Smooth muscle cell (in vitro differentiated cells): ENCODE results near the gene ZBTB39. TPM values are rescaled to one million over a fixed set of nuclear protein-coding genes. Genes with fewer than 3 reads are reported as not detected.
"Not testable (repeated sequence)": the region's sequence is repeated elsewhere in the genome, so short reads cannot be mapped to it uniquely, and the experiment has no call there.

Source experiments
- DNase-seq: peaks from one replicate; lab custom pipeline; 2025; ENCODE audit not compliant: unreplicated experiment; lab: John Stamatoyannopoulos, UW
- H2AFZ ChIP-seq: fragments of 200-600 bp; sonication (generic); 2 replicates; pipeline ENCODE4 v1.6.0; 2016; ENCODE audit warnings: antibody characterized with exemption, low read depth, mild to moderate bottlenecking
- H3F3A ChIP-seq: fragments of 200-600 bp; sonication (generic); 2 replicates; pipeline ENCODE4 v1.6.0; 2017; ENCODE audit warnings: antibody characterized with exemption, low read depth
- H3K27ac ChIP-seq: fragments of 200-600 bp; sonication (generic); 2 replicates; pipeline ENCODE4 v1.5.1; 2016; ENCODE audit warnings: low read depth, mild to moderate bottlenecking
- H3K27me3 ChIP-seq: fragments of 200-600 bp; sonication (generic); 2 replicates; pipeline ENCODE4 v1.6.1; 2016; ENCODE audit warnings: low read depth, mild to moderate bottlenecking
- H3K36me3 ChIP-seq: fragments of 200-600 bp; sonication (generic); 2 replicates; pipeline ENCODE4 v1.5.1; 2016; ENCODE audit warnings: low read depth
- H3K4me1 ChIP-seq: fragments of 200-600 bp; sonication (generic); 2 replicates; pipeline ENCODE4 v1.5.1; 2016; ENCODE audit warnings: low read depth
- H3K4me2 ChIP-seq: fragments of 200-600 bp; sonication (generic); 2 replicates; pipeline ENCODE4 v1.6.0; 2016; ENCODE audit warnings: mild to moderate bottlenecking
- H3K4me3 ChIP-seq: fragments of 200-600 bp; sonication (generic); 2 replicates; pipeline ENCODE4 v1.5.1; 2016; ENCODE audit warnings: mild to moderate bottlenecking
- H3K79me2 ChIP-seq: fragments of 200-600 bp; sonication (generic); 2 replicates; pipeline ENCODE4 v1.6.0; 2016; ENCODE audit warnings: low read depth, mild to moderate bottlenecking
- H3K9ac ChIP-seq: fragments of 200-600 bp; sonication (generic); 2 replicates; pipeline ENCODE4 v1.6.0; 2016; ENCODE audit warnings: low read depth
- H3K9me3 ChIP-seq: fragments of 200-600 bp; sonication (generic); replicated peaks from 2 replicates; pipeline ENCODE4 v1.5.1; 2016; ENCODE audit warnings: low read depth
- H4K20me1 ChIP-seq: fragments of 200-600 bp; sonication (generic); 2 replicates; pipeline ENCODE4 v1.6.0; 2016; ENCODE audit warnings: low read depth
- WGBS: methylation state at CpG from one replicate; pipeline ENCODE4 v1.1.7; 2016; ENCODE audit warnings: low lambda C conversion rate; 5-methylcytosine and 5-hydroxymethylcytosine counted together
- polyA plus RNA-seq: library from polyadenylated mRNA; unstranded; fragments of >200 nt; fragmentation: Nextera tagmentation; extraction: Ambion mirVana; gene quantifications from 2 replicates; pipeline ENCODE4 v1.2.1, GENCODE V29; 2016
- total RNA-seq: library from RNA; depleted of rRNA; stranded (reverse); fragments of >200 nt; gene quantifications from 2 replicates; pipeline ENCODE4 v1.2.3, GENCODE V29; 2014
- TF ChIP-seq, protein P1 (sequence below): fragments of 200-600 bp; sonication (generic); IDR thresholded peaks from 2 replicates; pipeline ENCODE4 v1.5.1; 2017; ENCODE audit warnings: borderline replicate concordance, mild to moderate bottlenecking, antibody characterized with exemption; ENCODE audit not compliant: insufficient read depth, poor library complexity, severe bottlenecking

ZBTB39 gene
- total and polyA plus RNA-seq, 2 experiments from 2014 or later = 3.6 to 8.5 TPM

DNA sequence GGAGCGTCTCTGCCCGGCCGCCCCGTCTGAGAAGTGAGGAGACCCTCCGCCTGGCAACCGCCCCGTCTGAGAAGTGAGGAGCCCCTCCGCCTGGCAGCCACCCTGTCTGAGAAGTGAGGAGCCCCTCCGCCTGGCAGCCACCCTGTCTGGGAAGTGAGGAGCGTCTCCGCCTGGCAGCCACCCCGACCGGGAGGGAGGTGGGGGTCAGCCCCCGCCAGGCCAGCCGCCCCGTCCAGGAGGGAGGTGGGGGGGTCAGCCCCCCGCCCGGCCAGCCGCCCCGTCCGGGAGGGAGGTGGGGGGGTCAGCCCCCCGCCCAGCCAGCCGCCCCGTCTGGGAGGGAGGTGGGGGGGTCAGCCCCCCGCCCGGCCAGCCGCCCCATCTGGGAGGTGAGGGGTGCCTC lies 42.8 kb downstream of the ZBTB39 start:
- not testable (repeated sequence) for H3K27me3 ChIP-seq, H3K9me3 ChIP-seq, H3K79me2 ChIP-seq, H3K4me3 ChIP-seq, H3K4me1 ChIP-seq, H3K4me2 ChIP-seq, H3F3A ChIP-seq, DNase-seq, H2AFZ ChIP-seq, H3K27ac ChIP-seq, H3K9ac ChIP-seq, H4K20me1 ChIP-seq, H3K36me3 ChIP-seq
- no CpG with 5 or more reads among the region's 27 CpGs for WGBS

DNA sequence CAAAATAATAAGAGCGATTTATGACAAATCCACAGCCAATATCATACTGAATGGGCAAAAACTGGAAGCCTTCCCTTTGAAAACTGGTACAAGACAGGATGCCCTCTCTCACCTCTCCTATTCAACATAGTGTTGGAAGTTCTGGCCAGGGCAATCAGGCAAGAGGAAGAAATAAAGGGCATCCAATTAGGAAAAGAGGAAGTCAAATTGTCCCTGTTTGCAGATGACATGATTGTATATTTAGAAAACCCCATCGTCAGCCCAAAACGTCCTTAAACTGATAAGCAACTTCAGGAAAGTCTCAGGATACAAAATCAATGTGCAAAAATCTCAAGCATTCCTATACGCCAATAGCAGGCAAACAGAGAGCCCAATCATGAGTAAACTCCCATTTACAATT lies 44.1 kb downstream of the ZBTB39 start:
- H3K79me2 ChIP-seq, H3K4me3 ChIP-seq, H3K9ac ChIP-seq, H3K4me2 ChIP-seq, H3K4me1 ChIP-seq, DNase-seq, H3K9me3 ChIP-seq, H3K27me3 ChIP-seq, H3F3A ChIP-seq, H2AFZ ChIP-seq, H4K20me1 ChIP-seq, H3K27ac ChIP-seq, H3K36me3 ChIP-seq: not testable (repeated sequence)
- WGBS = 85% methylated on average over 4 of the region's 4 CpGs

DNA sequence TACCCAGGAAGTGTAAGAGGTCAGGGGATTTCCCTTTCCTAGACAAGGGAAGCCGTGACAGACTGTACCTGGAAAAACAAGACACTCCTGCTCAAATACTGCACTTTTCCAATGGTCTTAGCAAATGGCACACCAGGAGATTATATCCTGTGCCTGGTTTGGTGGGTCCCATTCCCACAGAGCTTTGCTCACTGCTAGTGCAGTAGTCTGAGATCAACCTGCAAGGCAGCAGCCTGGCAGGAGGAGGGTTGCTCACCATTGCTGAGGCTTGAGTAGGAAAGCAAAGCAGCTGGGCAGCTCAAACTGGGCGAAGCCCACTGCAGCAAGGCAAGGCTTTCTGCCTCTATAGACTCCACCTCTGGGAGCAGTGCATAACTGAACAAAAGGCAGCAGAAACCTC lies 47.9 kb downstream of the ZBTB39 start:
- H3K4me2 ChIP-seq = no peak overlapping the region
- H3K79me2 ChIP-seq = no peaks in the 10 kb centered on the region
- H3K4me3 ChIP-seq = no peak overlapping the region
- no peak overlapping the region for H2AFZ ChIP-seq
- no peak for DNase-seq
- WGBS = 86% methylated on average over 2 of the region's 2 CpGs
- no peaks in the 10 kb centered on the region for H3K4me1 ChIP-seq
- no peaks in the 10 kb centered on the region for H4K20me1 ChIP-seq
- no peak overlapping the region for H3K9ac ChIP-seq
- H3K9me3 ChIP-seq = no peaks in the 10 kb centered on the region
- no peaks in the 10 kb centered on the region for H3F3A ChIP-seq
- no peaks in the 10 kb centered on the region for H3K27me3 ChIP-seq
- TF ChIP-seq, protein P1, sequence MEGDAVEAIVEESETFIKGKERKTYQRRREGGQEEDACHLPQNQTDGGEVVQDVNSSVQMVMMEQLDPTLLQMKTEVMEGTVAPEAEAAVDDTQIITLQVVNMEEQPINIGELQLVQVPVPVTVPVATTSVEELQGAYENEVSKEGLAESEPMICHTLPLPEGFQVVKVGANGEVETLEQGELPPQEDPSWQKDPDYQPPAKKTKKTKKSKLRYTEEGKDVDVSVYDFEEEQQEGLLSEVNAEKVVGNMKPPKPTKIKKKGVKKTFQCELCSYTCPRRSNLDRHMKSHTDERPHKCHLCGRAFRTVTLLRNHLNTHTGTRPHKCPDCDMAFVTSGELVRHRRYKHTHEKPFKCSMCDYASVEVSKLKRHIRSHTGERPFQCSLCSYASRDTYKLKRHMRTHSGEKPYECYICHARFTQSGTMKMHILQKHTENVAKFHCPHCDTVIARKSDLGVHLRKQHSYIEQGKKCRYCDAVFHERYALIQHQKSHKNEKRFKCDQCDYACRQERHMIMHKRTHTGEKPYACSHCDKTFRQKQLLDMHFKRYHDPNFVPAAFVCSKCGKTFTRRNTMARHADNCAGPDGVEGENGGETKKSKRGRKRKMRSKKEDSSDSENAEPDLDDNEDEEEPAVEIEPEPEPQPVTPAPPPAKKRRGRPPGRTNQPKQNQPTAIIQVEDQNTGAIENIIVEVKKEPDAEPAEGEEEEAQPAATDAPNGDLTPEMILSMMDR = no peak
- H3K36me3 ChIP-seq = no peaks in the 10 kb centered on the region
- no peak overlapping the region for H3K27ac ChIP-seq

DNA sequence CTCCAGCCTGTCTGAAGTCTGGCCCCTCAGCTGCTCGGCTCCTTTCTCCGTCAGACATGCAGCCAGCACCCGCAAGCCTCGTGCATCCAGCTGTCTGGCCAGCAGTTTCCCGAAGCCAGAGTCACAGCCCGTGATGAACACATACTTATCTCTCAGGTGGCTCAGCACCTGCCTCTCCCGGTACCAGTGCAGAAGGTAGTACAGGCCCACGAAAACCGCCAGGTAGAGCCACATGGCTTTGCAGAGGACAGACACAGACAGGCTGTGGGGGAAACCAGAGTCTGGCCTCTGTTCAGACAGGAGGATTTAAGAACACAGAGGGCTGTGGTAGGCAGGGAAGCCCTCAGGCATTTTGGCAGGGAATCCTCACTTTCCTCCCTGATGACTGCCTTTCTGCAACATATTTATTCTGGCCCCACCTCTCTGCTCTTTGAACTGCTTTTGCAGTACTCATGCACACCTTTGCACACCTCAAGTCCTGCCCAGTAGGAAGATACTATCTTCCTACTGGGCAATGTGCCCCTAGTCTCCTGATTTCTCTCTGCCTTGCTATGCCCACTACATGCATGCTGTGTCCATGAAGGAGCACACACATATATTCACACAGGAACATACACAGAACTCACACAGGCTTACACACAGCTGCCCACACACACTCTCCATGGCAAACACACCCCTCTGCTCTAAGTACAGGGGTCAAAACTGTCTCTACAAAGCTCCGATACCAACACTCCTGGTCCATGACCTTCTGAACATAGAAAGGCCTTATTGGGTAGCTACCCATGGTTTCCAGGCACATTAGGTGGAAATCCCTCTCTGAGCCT lies 48.9 kb downstream of the ZBTB39 start, which contains the start of gene RDH16:
TSS of gene RDH16 (minus strand) at position 380 of the 824 bp plus-strand sequence. CDS start at position 234, 146 bp downstream.
- no peak within 1 kb of the TSS for H3K9ac ChIP-seq
- no peak within 1 kb of the TSS for H3K4me2 ChIP-seq
- no peaks in the 10 kb centered on the region for H3K36me3 ChIP-seq
- no peak for DNase-seq
- no peaks in the 10 kb centered on the region for H3K4me1 ChIP-seq
- H3K79me2 ChIP-seq = no peaks in the 10 kb centered on the region
- WGBS = 71% methylated on average over 10 of the region's 10 CpGs
- H3K27me3 ChIP-seq = no peaks in the 10 kb centered on the region
- H3K4me3 ChIP-seq = no peak within 1 kb of the TSS
- H4K20me1 ChIP-seq = no peaks in the 10 kb centered on the region
- TF ChIP-seq, protein P1 = no peak
- no peaks in the 10 kb centered on the region for H3F3A ChIP-seq
- H3K9me3 ChIP-seq = no peaks in the 10 kb centered on the region
- peak within 1 kb of the TSS; percentile 35 for H3K27ac ChIP-seq
- no peak within 1 kb of the TSS for H2AFZ ChIP-seq
